Measurements from ENCODE around the gene FTCDNL1.

GRCh38 chr2:199757233-199757870 lies 93.6 kb downstream of the FTCDNL1 start:
- TF ChIP-seq CTCF (IDR thresholded peaks at IDR 0.05; ENCODE audit: poor library complexity) (no peak), EZH2 (IDR thresholded peaks at IDR 0.05; ENCODE audit: borderline replicate concordance) (no peak)

Data from hepatocyte (in vitro differentiated cells).